IMR-90 (cell line): ENCODE measurements around the gene PRCP. TPM values are rescaled to one million over a fixed set of nuclear protein-coding genes. Genes with fewer than 3 reads are reported as not detected.

ENCODE experiments used
- ATAC-seq: fragments of 200-7000 bp; cut with Tn5 transposase; 2 replicates; pipeline ENCODE4 v1.9.1; 2020; ENCODE audit warnings: low read depth, mild to moderate bottlenecking, moderate library complexity
- BruUV-seq: library from RNA; stranded (reverse); fragments of 400-500 nt; replicated peaks from 2 replicates; lab custom pipeline; 2021; lab: Mats Ljungman, UMichigan
- CTCF ChIA-PET: fragments of 300-600 bp; formaldehyde crosslinking; extraction: SDS; loops from one replicate; lab custom pipeline; 2021; ENCODE audit warnings: antibody characterized with exemption; lab: Yijun Ruan, JAX
- POLR2A ChIA-PET: fragments of 300-600 bp; sonication (Branson Sonifier 250); formaldehyde crosslinking; loops from one replicate; lab custom pipeline; 2022; ENCODE audit warnings: antibody characterized with exemption; ENCODE audit not compliant: unreplicated experiment; lab: Charles Lee
- DNase-seq: peaks from one replicate; pipeline ENCODE4 v3.0.0; 2013
- H2AFZ ChIP-seq: replicated peaks from 2 replicates; pipeline ENCODE3; 2013; ENCODE audit warnings: low read length, mild to moderate bottlenecking; ENCODE audit not compliant: poor library complexity
- H2AK5ac ChIP-seq: 2 replicates; pipeline ENCODE4 v1.6.1; 2013; ENCODE audit warnings: low read depth, low read length, inconsistent platforms
- H2AK9ac ChIP-seq: replicated peaks from 2 replicates; pipeline ENCODE3; 2013; ENCODE audit warnings: mild to moderate bottlenecking, low read depth, low read length, moderate library complexity; ENCODE audit not compliant: poor library complexity
- H2BK120ac ChIP-seq: 2 replicates; pipeline ENCODE4 v1.6.1; 2013; ENCODE audit warnings: low read depth, low read length, inconsistent platforms
- H2BK15ac ChIP-seq: 3 replicates; pipeline ENCODE4 v1.6.1; 2013; ENCODE audit warnings: low read depth, low read length, inconsistent platforms
- H2BK20ac ChIP-seq: 2 replicates; pipeline ENCODE4 v1.6.1; 2013; ENCODE audit warnings: low read depth, mild to moderate bottlenecking, inconsistent platforms, low read length, moderate library complexity
- H2BK5ac ChIP-seq: 2 replicates; pipeline ENCODE4 v1.6.1; 2013; ENCODE audit warnings: mild to moderate bottlenecking, low read depth, low read length, inconsistent platforms; ENCODE audit not compliant: poor library complexity, severe bottlenecking
- H3K14ac ChIP-seq: replicated peaks from 2 replicates; pipeline ENCODE4 v1.6.1; 2013; ENCODE audit warnings: low read depth, low read length, inconsistent platforms
- H3K18ac ChIP-seq: 2 replicates; pipeline ENCODE4 v1.6.1; 2013; ENCODE audit warnings: low read depth, low read length, control low read depth
- H3K23ac ChIP-seq: 2 replicates; pipeline ENCODE4 v1.6.1; 2013; ENCODE audit warnings: low read depth, low read length, inconsistent platforms
- H3K27ac ChIP-seq: 2 replicates; pipeline ENCODE4 v1.5.1; 2013; ENCODE audit warnings: mild to moderate bottlenecking, control low read depth, low read length; ENCODE audit not compliant: insufficient read depth
- H3K27me3 ChIP-seq: 2 replicates; pipeline ENCODE4 v1.6.1; 2013; ENCODE audit warnings: low read length; ENCODE audit not compliant: control insufficient read depth, insufficient read depth
- H3K36me3 ChIP-seq: 2 replicates; pipeline ENCODE4 v1.6.1; 2013; ENCODE audit warnings: low read length, mixed read lengths; ENCODE audit not compliant: control insufficient read depth, insufficient read depth
- H3K4ac ChIP-seq: 2 replicates; pipeline ENCODE4 v1.6.1; 2013; ENCODE audit warnings: low read depth, low read length, inconsistent platforms
- H3K4me1 ChIP-seq: 2 replicates; pipeline ENCODE4 v1.6.1; 2013; ENCODE audit warnings: low read length, mixed read lengths; ENCODE audit not compliant: control insufficient read depth, insufficient read depth
- H3K4me2 ChIP-seq: 2 replicates; pipeline ENCODE4 v1.6.1; 2013; ENCODE audit warnings: low read depth, mild to moderate bottlenecking, control low read depth, low read length, moderate library complexity
- H3K4me3 ChIP-seq: 2 replicates; pipeline ENCODE4 v1.5.1; 2013; ENCODE audit warnings: low read depth, mild to moderate bottlenecking, control low read depth, low read length, moderate library complexity; ENCODE audit not compliant: insufficient read depth
- H3K56ac ChIP-seq: 2 replicates; pipeline ENCODE4 v1.6.1; 2013; ENCODE audit warnings: low read length, inconsistent platforms; ENCODE audit not compliant: insufficient read depth; ENCODE audit errors: extremely low read depth
- H3K79me1 ChIP-seq, 2 experiments: 2 replicates each; pipeline ENCODE4 v1.6.1; 2013; ENCODE audit warnings: low read length in 2 of 2, inconsistent platforms in 1 of 2, low read depth in 1 of 2
- H3K9ac ChIP-seq: 2 replicates; pipeline ENCODE4 v1.6.1; 2013; ENCODE audit warnings: low read depth, low read length, control low read depth
- H3K9me1 ChIP-seq: 2 replicates; pipeline ENCODE4 v1.6.1; 2013; ENCODE audit warnings: low read length, inconsistent platforms; ENCODE audit not compliant: insufficient read depth
- H3K9me3 ChIP-seq: 2 replicates; pipeline ENCODE4 v1.6.1; 2013; ENCODE audit warnings: low read length; ENCODE audit not compliant: control insufficient read depth, insufficient read depth
- H4K20me1 ChIP-seq: 2 replicates; pipeline ENCODE4 v1.6.1; 2013; ENCODE audit warnings: low read length, inconsistent platforms; ENCODE audit not compliant: insufficient read depth
- H4K5ac ChIP-seq: 2 replicates; pipeline ENCODE4 v1.6.1; 2013; ENCODE audit warnings: mild to moderate bottlenecking, low read depth, low read length, control low read depth
- H4K8ac ChIP-seq, 2 experiments: 2 replicates each; pipeline ENCODE4 v1.6.1; 2013; ENCODE audit warnings: low read depth in 2 of 2, low read length in 2 of 2, control low read depth in 1 of 2, inconsistent platforms in 1 of 2
- H4K91ac ChIP-seq: 2 replicates; pipeline ENCODE4 v1.6.1; 2013; ENCODE audit warnings: low read depth, low read length, inconsistent platforms; ENCODE audit not compliant: insufficient read depth
- BHLHE40 ChIP-seq: fragments of 150-350 bp; IDR thresholded peaks from 2 replicates; pipeline ENCODE4 v1.6.1; 2016; ENCODE audit warnings: mild to moderate bottlenecking, low read depth, low read length
- CEBPB ChIP-seq: IDR thresholded peaks from 2 replicates; pipeline ENCODE4 v1.6.1; 2012; ENCODE audit warnings: low read depth, low read length, improper control_type of control experiment
- CHD1 ChIP-seq: IDR thresholded peaks from 2 replicates; pipeline ENCODE4 v1.6.1; 2012; ENCODE audit warnings: low read depth, low read length, improper control_type of control experiment
- FOS ChIP-seq: fragments of 150-350 bp; IDR thresholded peaks from 2 replicates; pipeline ENCODE4 v1.6.1; 2016; ENCODE audit warnings: low read depth, low read length
- MAZ ChIP-seq: IDR thresholded peaks from 2 replicates; pipeline ENCODE4 v1.6.1; 2012; ENCODE audit warnings: low read depth, mild to moderate bottlenecking, low read length, improper control_type of control experiment, moderate library complexity, borderline replicate concordance
- NFE2L2 ChIP-seq: fragments of 150-350 bp; IDR thresholded peaks from 2 replicates; pipeline ENCODE4 v1.6.1; 2016; ENCODE audit warnings: low read depth, mild to moderate bottlenecking, low read length
- POLR2A ChIP-seq: IDR thresholded peaks from 2 replicates; pipeline ENCODE4 v1.6.1; 2012; ENCODE audit warnings: mild to moderate bottlenecking, low read depth, low read length
- RAD21 ChIP-seq: IDR thresholded peaks from 2 replicates; pipeline ENCODE4 v1.6.1; 2012; ENCODE audit warnings: low read length, improper control_type of control experiment
- RCOR1 ChIP-seq: IDR thresholded peaks from 2 replicates; pipeline ENCODE4 v1.6.1; 2012; ENCODE audit warnings: mild to moderate bottlenecking, low read length, improper control_type of control experiment; ENCODE audit not compliant: insufficient replicate concordance
- RFX5 ChIP-seq: IDR thresholded peaks from 2 replicates; pipeline ENCODE4 v1.8.0; 2012; ENCODE audit warnings: low read depth, mild to moderate bottlenecking, low read length, moderate library complexity
- SMC3 ChIP-seq: fragments of 150-350 bp; IDR thresholded peaks from 2 replicates; pipeline ENCODE4 v1.6.1; 2016; ENCODE audit warnings: low read depth, mild to moderate bottlenecking, antibody characterized with exemption, low read length, moderate library complexity
- WGBS, 2 experiments: methylation state at CpG; one replicate each; pipeline versions ENCODE4 v1.1.5 to v1.1.7; 2013; ENCODE audit warnings: missing lambda C conversion rate in 2 of 2; ENCODE audit not compliant: insufficient read length in 1 of 2; ENCODE audit errors: extremely low coverage in 2 of 2; 5-methylcytosine and 5-hydroxymethylcytosine counted together
- dilution Hi-C: fragments of 300-500 bp; cut with HindIII; formaldehyde crosslinking; loops from one replicate; pipeline ENCODE4 v1.14.3; 2018; ENCODE audit warnings: low sequenced_read_pairs; ENCODE audit not compliant: unreplicated experiment
- in situ Hi-C: fragments of 300-500 bp; cut with MboI; formaldehyde crosslinking; loops from 3 replicates; pipeline ENCODE4 v1.14.3; 2019; ENCODE audit warnings: low sequenced_read_pairs, inconsistent platforms, mixed read lengths
- intact Hi-C: fragments of 100-400 bp; cut with micrococcal nuclease; formaldehyde crosslinking; loops from 2 replicates; pipeline ENCODE4 v1.10.0; 2022
- polyA plus RNA-seq, 3 experiments: library from polyadenylated mRNA; depleted of rRNA; stranded (reverse); fragments of >200 nt; gene quantifications; 2 replicates each; pipeline ENCODE4 v1.2.3, GENCODE V29; 2012; ENCODE audit warnings: low replicate concordance in 1 of 3
- total RNA-seq: library from RNA; depleted of rRNA; stranded (reverse); fragments of >200 nt; gene quantifications from 2 replicates; pipeline ENCODE4 v1.2.3, GENCODE V29; 2012
- TF ChIP-seq, protein P1 (sequence below): fragments of 150-350 bp; IDR thresholded peaks from 2 replicates; pipeline ENCODE4 v1.6.1; 2016; ENCODE audit warnings: low read depth, mild to moderate bottlenecking, low read length, moderate library complexity, borderline replicate concordance
- TF ChIP-seq, protein P2 (sequence below): fragments of 150-350 bp; IDR thresholded peaks from 2 replicates; pipeline ENCODE4 v1.6.1; 2017; ENCODE audit warnings: mild to moderate bottlenecking, antibody characterized with exemption, low read length, low read depth

PRCP gene
- total and polyA plus RNA-seq, 2 of the 4 experiments (the other 2 are of a cell fraction): 31.7 to 64.9 TPM

DNA sequence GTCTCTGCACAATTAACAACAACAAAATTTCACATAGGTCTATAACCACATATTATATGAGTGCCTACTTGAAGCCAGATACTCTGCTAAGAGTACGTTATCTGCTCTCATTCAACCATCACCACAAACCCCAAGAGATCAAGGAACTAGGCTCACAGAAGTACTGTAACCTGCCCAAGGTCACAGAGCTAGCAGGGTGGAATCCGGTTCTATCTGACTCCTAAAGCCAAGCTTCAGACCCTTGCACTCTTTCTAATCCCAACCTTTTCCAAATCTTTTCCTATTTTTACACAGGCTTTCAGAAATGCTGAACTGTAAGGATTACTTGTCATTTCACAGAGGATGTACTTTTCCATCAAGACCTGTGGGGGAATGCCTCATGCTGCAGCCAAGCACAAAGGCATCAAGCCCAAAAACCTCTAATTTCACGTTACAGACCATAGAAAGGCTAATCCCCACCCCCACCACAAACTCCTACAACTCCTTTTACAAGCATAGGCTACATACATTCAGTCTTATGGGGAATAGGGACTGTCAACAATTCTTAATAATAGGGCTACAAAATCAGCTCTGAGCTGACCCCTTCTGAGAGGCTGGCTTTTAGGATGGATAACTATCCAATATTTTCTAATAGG, 927 bp downstream of the PRCP start:
- POLR2A ChIA-PET: no interaction called here
- Histone ChIP-seq H2BK5ac (no peak overlapping the region), H3K4ac (no peak overlapping the region), H3K4me1 (0 out of 2 replicates have a peak, but pooled peaks cover 1% of the 10 kb centered on the region), H2AK9ac (no peak overlapping the region), H4K20me1 (no peaks in the 10 kb centered on the region), H3K18ac (no peak overlapping the region), H2AFZ (no peak overlapping the region), H4K91ac (no peak overlapping the region), H3K27ac (no peak overlapping the region), H2BK120ac (no peak overlapping the region), H3K56ac (no peak overlapping the region), H3K9ac (peak overlapping the region; percentile 88), H2AK5ac (no peak overlapping the region), H3K9me1 (0 out of 2 replicates have a peak, but pooled peaks cover 5% of the 10 kb centered on the region), H3K4me2 (peak overlapping the region; percentile 89), H4K8ac (no peak overlapping the region), H3K79me1 (peaks cover 21 to 30% of the 10 kb centered on the region in 2 experiments), H3K36me3 (no peaks in the 10 kb centered on the region), H4K5ac (no peak overlapping the region), H3K4me3 (peak overlapping the region; percentile 64; the same call in 1 of the 2 replicates), H3K14ac (peak overlapping the region; percentile 86; the same call in 1 of the 2 replicates), H2BK15ac (no peak overlapping the region), H3K9me3 (no peaks in the 10 kb centered on the region), H3K27me3 (no peaks in the 10 kb centered on the region), H3K23ac (peak overlapping the region; percentile 71; the same call in 1 of the 2 replicates), H2BK20ac (no peak overlapping the region)
- dilution Hi-C loops (no loop called here), in situ Hi-C loops (no loop called here), intact Hi-C loops (no loop called here)
- 58% methylated on average over 2 of the region's 3 CpGs; no CpG with 5 or more reads in 1 of the 2 experiments for WGBS, 2 experiments
- TF ChIP-seq, protein P1, sequence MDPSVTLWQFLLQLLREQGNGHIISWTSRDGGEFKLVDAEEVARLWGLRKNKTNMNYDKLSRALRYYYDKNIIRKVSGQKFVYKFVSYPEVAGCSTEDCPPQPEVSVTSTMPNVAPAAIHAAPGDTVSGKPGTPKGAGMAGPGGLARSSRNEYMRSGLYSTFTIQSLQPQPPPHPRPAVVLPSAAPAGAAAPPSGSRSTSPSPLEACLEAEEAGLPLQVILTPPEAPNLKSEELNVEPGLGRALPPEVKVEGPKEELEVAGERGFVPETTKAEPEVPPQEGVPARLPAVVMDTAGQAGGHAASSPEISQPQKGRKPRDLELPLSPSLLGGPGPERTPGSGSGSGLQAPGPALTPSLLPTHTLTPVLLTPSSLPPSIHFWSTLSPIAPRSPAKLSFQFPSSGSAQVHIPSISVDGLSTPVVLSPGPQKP: no peak
- TF ChIP-seq SMC3: no peak
- no peak for TF ChIP-seq RCOR1
- TF ChIP-seq FOS: no peak
- TF ChIP-seq NFE2L2: no peak
- TF ChIP-seq, protein P2, sequence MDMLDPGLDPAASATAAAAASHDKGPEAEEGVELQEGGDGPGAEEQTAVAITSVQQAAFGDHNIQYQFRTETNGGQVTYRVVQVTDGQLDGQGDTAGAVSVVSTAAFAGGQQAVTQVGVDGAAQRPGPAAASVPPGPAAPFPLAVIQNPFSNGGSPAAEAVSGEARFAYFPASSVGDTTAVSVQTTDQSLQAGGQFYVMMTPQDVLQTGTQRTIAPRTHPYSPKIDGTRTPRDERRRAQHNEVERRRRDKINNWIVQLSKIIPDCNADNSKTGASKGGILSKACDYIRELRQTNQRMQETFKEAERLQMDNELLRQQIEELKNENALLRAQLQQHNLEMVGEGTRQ: no peak
- no peak for TF ChIP-seq RAD21
- no peak for TF ChIP-seq MAZ
- no peak for TF ChIP-seq POLR2A
- no peak for TF ChIP-seq RFX5
- TF ChIP-seq CEBPB: no peak
- TF ChIP-seq BHLHE40: no peak
- no peak for TF ChIP-seq CHD1
- no peak for ATAC-seq
- no peak for DNase-seq
- CTCF ChIA-PET: interaction anchor here (0.6 to 1.6 kb wide), 4 partner anchors 12 to 205 kb away, joined by 3 to 8 read pairs (median 5); no protein-coding TSS in a partner anchor
- no TSS peak for BruUV-seq
